Neutrophil (primary cell): ENCODE data around the gene TPK1.

ENCODE experiments used
- H3K27ac ChIP-seq: fragments of 200-600 bp; sonication (generic); 2 replicates; pipeline ENCODE4 v1.5.1; 2016; ENCODE audit warnings: mild to moderate bottlenecking, moderate library complexity
- H3K27me3 ChIP-seq: fragments of 200-600 bp; sonication (generic); 2 replicates; pipeline ENCODE4 v1.6.0; 2016; ENCODE audit warnings: mild to moderate bottlenecking
- H3K36me3 ChIP-seq: fragments of 200-600 bp; sonication (generic); 2 replicates; pipeline ENCODE4 v1.5.1; 2017
- H3K4me1 ChIP-seq, 2 experiments: fragments of 200-600 bp in 1 of 2; sonication (generic) in 1 of 2; 1 replicate in 1 of 2; 2 replicates in 1 of 2; pipeline versions ENCODE4 v1.5.1 to v1.6.1; 2013 to 2016; ENCODE audit warnings: low read depth in 1 of 2, low read length in 1 of 2, mild to moderate bottlenecking in 1 of 2, moderate library complexity in 1 of 2; ENCODE audit not compliant: control insufficient read depth in 1 of 2, insufficient read depth in 1 of 2
- H3K4me3 ChIP-seq, 2 experiments: fragments of 200-600 bp in 1 of 2; sonication (generic) in 1 of 2; 1 replicate in 1 of 2; 2 replicates in 1 of 2; pipeline ENCODE4 v1.5.1; 2013 to 2016; ENCODE audit warnings: low read depth in 1 of 2, low read length in 1 of 2, mild to moderate bottlenecking in 1 of 2, moderate library complexity in 1 of 2
- H3K9me3 ChIP-seq: fragments of 200-600 bp; sonication (generic); 2 replicates; pipeline ENCODE4 v1.5.1; 2016
- CTCF ChIP-seq: fragments of 200-600 bp; sonication (generic); IDR thresholded peaks from 2 replicates; pipeline ENCODE4 v1.5.1; 2016; ENCODE audit warnings: antibody characterized with exemption

The TPK1 gene

GRCh38 chr7:144826208-144826607 is 9.6 kb downstream of the TPK1 start:
- TF ChIP-seq CTCF = no peak
- no peaks in the 10 kb centered on the region for H3K27me3 ChIP-seq
- no peaks in the 10 kb centered on the region for H3K36me3 ChIP-seq
- H3K9me3 ChIP-seq = no peaks in the 10 kb centered on the region
- H3K4me1 ChIP-seq = no peaks in the 10 kb centered on the region
- no peak overlapping the region for H3K27ac ChIP-seq
- H3K4me3 ChIP-seq = no peak overlapping the region

- Histone ChIP-seq H3K27me3 (no peaks in the 10 kb centered on the region), H3K36me3 (no peaks in the 10 kb centered on the region), H3K4me3 (no peak overlapping the region), H3K27ac (no peak overlapping the region), H3K9me3 (no peaks in the 10 kb centered on the region), H3K4me1 (no peaks in the 10 kb centered on the region)
- TF ChIP-seq CTCF = no peak
These were observed 11.5 kb downstream of the TPK1 start for GRCh38 chr7:144824360-144824759.

- Histone ChIP-seq H3K9me3 (no peaks in the 10 kb centered on the region), H3K27me3 (no peaks in the 10 kb centered on the region), H3K4me3 (no peak overlapping the region), H3K36me3 (no peaks in the 10 kb centered on the region), H3K27ac (no peak overlapping the region), H3K4me1 (no peaks in the 10 kb centered on the region)
- TF ChIP-seq CTCF = no peak
These were observed 13.6 kb downstream of the TPK1 start for GRCh38 chr7:144822223-144822622.

- Histone ChIP-seq H3K4me3 (no peak overlapping the region), H3K9me3 (no peaks in the 10 kb centered on the region), H3K27me3 (no peaks in the 10 kb centered on the region), H3K27ac (no peak overlapping the region), H3K36me3 (no peaks in the 10 kb centered on the region), H3K4me1 (no peaks in the 10 kb centered on the region)
- no peak for TF ChIP-seq CTCF
These were observed 14.8 kb downstream of the TPK1 start for GRCh38 chr7:144821067-144821466.

GRCh38 chr7:144820552-144820951 is 15.3 kb downstream of the TPK1 start:
- H3K4me3 ChIP-seq = no peak overlapping the region
- no peaks in the 10 kb centered on the region for H3K27me3 ChIP-seq
- no peaks in the 10 kb centered on the region for H3K36me3 ChIP-seq
- H3K27ac ChIP-seq = no peak overlapping the region
- H3K4me1 ChIP-seq = no peaks in the 10 kb centered on the region
- no peaks in the 10 kb centered on the region for H3K9me3 ChIP-seq
- no peak for TF ChIP-seq CTCF

- Histone ChIP-seq H3K36me3 (no peaks in the 10 kb centered on the region), H3K4me3 (no peak overlapping the region), H3K27ac (no peak overlapping the region), H3K27me3 (no peaks in the 10 kb centered on the region), H3K9me3 (no peaks in the 10 kb centered on the region), H3K4me1 (no peaks in the 10 kb centered on the region)
- TF ChIP-seq CTCF = no peak
These were observed 16.3 kb downstream of the TPK1 start for GRCh38 chr7:144819566-144819965.
